DOHH2 (cell line): ENCODE data around the gene SH3PXD2A.

Experiments used
- CTCF ChIP-seq: fragments of 200-600 bp; sonication (generic); IDR thresholded peaks from one replicate; pipeline ENCODE4 v1.5.1; 2014; ENCODE audit warnings: antibody characterized with exemption, mild to moderate bottlenecking, low read depth, low read length; ENCODE audit not compliant: poor library complexity, severe bottlenecking
- EZH2phosphoT487 ChIP-seq: fragments of 200-600 bp; sonication (generic); IDR thresholded peaks from 2 replicates; pipeline ENCODE4 v1.6.1; 2017; ENCODE audit warnings: borderline replicate concordance, mild to moderate bottlenecking, antibody characterized with exemption, low read length, moderate library complexity, mixed read lengths

GRCh38 chr10:103845972-103846371 is 9.4 kb downstream of the SH3PXD2A start:
- no peak for TF ChIP-seq CTCF
- TF ChIP-seq EZH2phosphoT487, result no peak
